HG03575 (cell line): ENCODE data around the gene RPL7L1.
"Not testable (repeated sequence)": the region's sequence is repeated elsewhere in the genome, so short reads cannot be mapped to it uniquely, and the experiment has no call there.

Source experiments
- ATAC-seq: cut with Tn5 transposase; IDR thresholded peaks from one replicate; pipeline ENCODE4 v1.9.1; 2021; ENCODE audit not compliant: unreplicated experiment, insufficient number of reproducible peaks, low FRiP score; ENCODE audit errors: extremely low read depth

Gene RPL7L1

DNA sequence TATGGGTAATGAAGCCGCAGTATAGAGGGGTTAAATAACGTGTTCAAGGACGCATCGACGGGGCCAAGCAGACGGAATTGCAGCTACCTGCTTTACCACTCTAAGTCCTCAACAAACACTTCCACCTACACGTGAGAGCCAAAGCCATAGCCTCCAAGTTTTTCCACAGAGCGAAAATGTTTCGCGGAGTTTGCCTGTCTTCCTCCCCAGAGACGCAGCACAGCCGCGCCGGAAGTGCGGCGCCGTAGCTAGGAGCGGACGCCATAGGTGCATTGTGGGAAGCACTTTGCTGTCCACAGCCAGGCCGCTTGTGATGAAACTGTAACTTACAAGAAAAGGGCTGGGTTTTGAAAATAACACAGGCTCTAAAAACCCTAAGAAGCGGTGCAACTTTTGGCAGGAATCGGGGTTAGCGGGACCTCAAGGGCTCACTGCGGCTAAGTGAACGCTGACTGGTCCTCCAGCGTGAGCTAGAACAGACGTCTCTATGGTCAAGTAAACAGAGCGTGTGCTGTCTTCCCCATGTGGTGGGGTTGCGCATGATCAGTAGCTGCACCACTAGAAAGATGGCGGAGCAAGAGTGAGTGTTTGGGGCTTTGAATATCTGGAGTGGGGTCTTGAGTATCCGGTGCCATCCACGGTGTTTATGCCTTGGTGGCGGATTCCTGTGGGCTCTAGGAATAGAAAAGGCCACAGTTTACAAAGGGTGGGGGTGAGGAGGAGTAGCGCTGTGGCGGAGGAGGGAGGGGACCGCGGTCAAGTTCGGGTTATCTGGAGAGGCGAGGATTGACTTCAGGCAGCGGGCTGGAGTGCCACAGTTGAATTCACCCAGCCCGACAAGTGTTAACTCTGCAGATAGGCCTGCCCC lies at the start of gene RPL7L1:
TSS of gene RPL7L1 (plus strand) at position 245 of the 868 bp plus-strand sequence. CDS start at position 540, 295 bp downstream.
- peak; percentile 41 for ATAC-seq

DNA sequence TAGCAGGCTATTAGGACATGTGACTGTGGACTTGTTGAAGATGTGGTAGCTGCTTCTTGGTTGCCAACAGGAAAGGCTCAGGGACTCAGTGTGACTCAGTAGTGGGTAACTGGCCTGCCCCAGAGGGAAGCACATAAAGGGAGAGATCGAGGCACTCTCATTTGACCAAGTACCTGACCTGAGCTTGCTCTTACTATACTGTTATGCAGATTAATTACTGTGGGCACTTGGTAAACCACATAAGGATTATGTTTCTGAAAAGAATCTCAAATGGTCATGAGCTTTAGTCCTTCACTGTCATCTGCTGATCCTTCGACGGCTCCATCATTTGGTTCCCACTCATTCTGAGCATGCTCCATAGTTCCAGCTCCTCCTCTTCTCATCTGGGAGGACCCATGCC lies 48.2 kb upstream of the RPL7L1 start:
- no peak for ATAC-seq

DNA sequence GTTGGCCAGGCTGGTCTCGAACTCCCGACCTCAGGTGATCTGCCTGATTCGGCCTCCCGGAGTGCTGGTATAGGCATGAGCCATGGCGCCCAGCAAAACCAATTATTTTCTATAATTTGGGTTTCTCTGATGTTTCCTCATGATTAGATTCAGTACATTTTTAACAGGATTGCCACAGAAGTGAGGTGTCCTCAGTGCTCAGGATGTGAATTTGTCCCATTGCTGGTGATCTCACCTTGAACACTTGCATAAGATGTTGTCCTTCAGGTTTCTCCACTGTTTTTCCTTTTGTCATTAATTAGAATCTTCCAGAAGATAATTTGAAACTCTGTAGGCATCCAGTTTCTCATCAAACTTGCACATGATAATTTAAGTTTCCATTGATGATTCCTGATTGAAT lies 45.4 kb upstream of the RPL7L1 start:
- ATAC-seq: no peak

DNA sequence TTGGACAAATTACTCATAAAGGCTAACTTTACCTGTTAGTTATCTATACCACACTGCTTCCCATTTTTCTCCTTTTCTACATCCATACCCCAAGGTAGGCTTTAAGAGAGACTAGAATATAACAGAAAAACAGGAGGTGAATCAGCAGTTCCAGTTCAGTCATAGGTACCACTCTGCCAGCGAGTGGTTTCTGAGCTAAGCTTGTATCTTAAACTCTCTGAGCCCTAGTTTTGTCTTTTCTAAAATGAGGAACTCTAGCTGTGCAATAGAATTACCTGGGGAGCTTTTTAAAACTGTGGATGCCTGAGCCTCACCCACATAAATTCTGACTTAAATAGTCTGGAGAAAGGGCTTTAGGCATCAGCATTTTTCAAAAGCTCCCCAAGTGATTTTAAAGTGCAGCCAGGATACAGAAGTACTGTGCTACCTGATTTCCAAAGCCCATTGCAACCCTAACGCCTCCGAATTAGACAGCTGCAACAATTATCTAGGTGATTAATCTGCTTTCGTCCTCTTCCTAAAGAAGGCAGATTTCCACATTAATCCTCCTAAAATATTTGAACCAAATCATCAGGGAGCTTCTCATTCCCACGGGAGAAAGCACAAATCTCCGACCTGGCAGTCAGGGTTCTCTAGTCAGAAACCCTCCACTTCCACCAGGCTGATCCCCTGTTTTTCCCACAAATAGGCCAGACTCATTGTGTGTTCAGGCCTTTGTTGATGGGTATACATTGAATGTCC lies 37.4 kb upstream of the RPL7L1 start:
- ATAC-seq: no peak

DNA sequence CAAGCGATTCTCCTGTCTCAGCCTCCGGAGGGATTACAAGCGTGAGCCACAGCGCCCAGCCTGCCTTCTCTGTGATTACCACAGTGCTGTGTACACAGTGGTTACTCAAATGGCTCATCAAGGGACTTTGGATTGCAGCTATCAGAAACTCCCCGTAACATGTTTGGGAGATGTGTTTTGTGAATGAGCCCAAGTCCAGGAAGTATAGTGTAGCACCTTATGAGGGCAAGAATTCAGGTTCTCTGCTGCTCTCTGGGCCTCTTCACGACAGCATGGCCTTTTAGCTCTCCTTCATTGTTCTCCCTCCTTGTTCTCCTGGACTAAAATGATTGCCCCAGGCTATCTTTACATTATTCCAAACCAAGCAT lies 34.1 kb upstream of the RPL7L1 start:
- no peak for ATAC-seq

DNA sequence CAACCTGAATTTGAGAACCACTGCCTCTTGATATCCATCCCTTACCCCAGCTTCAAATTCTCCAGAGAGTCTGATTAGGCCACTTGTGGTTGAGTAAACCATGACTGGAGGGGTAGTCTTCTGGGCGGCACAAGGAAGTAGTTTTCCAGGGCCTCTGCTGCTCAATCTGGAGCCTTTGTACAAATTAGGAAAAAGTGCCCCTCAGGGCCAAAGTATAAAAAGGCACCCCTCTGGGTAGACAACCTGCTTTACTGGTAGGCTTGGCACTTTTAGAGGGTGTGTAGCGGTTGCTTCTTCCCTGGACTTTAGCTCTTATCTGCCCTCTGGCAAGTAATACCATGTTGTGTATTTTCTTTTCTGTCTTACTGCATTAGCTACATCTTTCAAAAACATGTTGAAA lies 32.9 kb upstream of the RPL7L1 start:
- ATAC-seq: no peak

DNA sequence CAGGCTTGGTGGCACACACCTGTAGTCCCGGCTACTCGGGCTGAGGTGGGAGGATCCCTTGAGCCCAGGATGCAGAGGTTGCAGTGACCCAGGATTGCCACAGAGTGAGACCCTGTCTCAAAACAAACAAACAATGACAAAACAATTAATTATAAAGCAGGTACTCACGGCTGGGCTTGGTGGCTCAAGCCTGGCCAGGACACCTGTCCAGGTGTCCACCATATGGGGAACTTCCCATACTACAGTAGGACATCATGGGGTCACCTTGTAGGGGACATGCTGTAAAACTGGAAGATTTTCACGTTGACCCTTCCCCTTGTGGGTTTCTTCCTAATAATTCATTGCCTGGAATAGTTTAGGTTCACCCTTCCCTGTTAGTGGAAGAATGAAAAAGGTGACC lies 30.7 kb upstream of the RPL7L1 start:
- ATAC-seq: no peak

DNA sequence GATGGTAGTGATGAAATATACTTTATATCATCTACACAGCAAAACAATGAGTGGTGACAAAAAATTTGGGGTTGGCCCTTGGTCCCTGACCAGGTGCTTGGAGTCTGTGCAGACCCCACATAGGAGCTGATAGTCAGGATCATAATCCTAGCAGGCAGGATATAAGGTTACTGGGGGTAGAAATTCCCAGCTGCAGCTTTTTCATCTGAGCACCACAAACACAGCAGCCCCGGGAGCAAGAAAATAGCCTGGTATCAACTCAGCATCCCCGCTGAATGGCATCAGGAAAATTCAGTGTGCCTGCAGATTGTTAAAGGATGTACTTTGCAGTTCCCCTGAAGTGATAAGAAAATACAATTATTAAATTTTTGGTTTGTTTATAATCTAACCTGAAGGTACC lies 27.8 kb upstream of the RPL7L1 start:
- no peak for ATAC-seq

DNA sequence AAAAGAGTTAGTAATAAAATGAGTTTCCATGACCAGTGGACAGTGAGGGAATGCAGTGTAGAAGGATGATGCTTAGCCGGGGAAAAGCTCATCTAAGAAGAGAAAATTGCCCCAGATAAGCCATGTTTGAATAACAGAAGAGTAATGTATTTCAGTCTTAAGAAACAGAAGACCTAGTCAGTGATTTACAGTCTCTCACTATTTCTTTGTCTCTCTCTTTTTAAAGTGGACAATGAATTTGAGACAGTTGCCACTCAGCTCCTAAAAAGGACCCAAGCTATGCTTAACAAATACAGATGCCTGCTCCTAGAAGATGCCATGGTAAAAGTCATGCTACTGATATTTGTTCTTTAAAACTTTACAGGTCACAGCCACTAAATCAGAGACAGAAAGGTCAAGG lies 19.4 kb upstream of the RPL7L1 start:
- no peak for ATAC-seq

DNA sequence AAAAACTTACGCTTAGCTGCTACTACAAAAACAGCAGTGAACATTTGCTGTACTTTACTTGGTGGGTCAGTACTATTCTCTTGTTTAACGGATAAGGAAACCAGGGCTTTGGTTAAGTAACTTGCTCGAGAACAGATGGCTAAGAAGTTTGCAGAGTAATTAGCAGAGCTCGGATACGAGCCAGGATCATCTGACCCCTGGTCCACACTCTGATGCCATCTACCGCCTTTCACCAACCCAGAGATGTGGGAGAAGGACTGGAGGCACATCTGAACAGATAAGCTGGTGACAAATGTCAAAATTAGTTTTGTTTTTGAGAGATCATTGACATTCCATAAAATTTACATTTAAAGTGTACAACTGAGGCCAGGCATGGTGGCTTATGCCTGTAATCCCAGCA lies 18.9 kb upstream of the RPL7L1 start:
- no peak for ATAC-seq

DNA sequence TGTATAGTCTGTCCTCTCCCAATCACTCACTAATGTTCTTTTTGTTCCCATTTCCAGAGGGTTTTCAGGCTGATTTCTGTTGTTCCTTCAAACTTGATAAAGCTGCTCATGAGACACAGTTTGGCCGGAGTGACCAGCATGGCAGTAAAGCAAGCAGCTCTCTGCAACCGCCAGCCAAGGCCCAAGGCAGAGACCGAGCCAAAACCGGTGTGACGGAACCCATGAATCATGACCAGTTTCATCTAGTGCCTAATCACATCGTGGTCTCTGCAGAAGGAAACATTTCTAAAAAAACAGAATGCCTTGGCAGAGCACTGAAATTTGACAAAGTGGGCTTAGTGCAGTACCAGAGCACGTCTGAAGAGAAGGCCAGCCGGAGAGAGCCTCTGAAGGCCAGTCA lies 14.8 kb upstream of the RPL7L1 start:
- no peak for ATAC-seq

DNA sequence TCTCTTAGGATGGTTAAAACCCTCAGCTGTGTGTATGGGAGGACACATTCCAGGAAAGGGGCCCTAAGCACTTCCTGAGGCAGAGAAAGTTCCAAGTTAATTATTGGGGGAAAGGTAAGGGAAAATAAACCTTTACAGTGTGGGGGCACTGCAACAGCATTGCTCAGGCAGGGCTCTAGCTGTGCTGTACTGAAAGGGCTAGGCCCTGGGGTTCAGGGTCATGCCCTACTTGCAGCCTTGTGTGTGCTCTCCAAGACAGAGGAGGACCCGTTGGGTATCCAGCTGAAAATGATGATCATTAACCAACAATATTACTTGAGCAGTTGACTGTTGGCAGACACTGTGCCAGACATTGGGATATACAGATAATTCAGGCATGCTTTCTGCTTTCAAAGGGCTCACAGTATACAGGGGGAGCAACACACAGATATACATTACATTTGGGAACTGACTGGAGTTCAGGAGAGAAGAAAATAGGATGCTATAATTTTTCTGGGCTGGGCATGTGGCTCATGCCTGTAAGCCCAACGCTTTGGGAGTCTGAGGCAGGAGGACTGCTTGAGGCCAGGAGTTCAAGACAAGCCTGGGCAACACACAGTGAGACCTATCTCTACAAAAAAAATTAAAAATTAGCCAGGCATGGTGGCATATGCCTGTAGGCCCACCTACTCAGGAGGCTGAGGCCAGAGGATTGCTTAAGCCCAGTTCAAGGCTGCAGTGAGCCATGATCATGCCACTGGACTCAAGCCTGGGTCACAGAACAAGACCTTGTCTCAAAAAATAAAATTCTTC lies 9.1 kb upstream of the RPL7L1 start:
- no peak for ATAC-seq

DNA sequence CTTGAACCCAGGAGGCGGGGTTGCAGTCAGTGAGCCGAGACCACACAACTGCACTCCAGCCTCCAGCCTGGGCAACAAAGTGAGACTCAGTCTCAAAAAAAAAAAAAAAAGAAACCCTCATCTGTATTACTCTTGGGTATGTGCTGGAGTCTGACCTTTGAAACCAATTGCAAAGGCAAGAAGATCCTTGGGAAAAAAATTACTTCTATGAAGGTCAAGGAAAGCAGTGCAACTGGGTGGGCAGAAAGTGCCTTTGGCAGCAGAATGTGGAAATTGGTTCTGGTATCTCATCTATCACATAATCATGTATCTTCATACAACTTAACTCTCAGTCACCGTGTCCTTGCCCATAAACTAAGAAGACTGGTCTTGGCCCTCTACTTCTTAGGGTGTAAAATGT lies 7.7 kb upstream of the RPL7L1 start:
- ATAC-seq: no peak

DNA sequence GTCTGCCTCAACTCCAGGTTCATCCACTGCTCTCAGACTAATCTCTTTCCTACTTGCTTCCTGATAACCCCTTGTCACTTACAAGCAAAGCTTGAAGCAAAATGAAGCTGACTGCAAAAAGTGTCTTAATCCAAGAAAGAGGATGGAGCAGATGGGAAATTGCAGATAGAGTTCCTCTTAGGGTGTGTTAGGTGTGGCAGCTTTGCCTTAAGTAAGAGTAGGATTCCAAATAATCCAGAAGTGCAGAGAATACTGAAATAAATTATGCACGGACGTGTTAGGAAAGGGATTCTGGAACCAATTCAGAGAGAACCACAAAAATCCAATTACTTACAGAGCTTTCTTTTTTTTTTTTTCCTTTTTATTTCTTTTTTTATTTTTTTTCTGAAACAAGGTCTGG lies 6.1 kb upstream of the RPL7L1 start:
- ATAC-seq: no peak

DNA sequence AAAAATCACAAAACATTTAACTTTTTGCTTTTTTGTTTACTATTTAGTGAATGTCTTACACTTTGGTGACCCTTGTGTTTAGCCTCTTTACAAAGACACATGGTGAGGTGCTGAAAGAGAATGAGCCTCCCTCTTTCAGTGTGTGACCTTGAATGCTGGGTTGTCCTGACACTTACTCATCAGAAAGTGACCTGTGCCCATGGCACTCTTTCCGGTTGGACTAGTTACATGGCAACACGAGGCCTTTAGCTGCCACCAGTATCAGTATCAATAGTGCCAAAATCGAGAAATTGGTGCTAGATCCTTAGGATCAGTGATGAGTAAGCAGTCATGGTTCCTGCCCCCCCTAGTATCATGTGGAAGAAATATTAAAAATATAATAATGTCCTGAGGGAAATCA lies 1.7 kb upstream of the RPL7L1 start:
- ATAC-seq: no peak

DNA sequence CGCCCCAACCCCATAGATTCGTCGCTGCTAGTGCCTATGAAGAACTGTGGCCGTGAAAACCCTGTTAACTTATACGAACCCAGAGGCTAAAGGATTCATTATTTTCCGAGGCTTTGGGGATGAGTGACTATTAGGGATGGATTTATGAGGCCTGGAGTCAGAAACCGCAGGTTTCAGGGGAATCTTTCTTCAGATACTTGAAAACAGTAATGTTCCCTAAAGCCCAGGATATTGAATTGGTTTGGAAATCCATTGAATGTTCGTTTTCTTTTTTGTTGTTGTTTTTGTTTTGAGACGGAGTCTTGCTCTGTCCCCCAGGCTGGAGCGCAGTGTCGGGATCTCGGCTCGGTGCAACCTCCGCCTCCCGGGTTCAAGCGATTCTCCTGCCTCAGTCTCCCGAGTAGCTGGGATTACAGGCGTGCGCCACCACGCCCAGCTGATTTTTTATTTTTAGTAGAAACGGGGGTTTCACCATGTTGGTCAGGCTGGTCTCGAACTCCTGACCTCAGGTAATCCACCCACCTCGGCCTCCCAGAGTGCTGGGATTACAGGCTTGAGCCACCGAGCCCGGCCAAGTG lies 913 bp downstream of the RPL7L1 start:
- not testable (repeated sequence) for ATAC-seq

DNA sequence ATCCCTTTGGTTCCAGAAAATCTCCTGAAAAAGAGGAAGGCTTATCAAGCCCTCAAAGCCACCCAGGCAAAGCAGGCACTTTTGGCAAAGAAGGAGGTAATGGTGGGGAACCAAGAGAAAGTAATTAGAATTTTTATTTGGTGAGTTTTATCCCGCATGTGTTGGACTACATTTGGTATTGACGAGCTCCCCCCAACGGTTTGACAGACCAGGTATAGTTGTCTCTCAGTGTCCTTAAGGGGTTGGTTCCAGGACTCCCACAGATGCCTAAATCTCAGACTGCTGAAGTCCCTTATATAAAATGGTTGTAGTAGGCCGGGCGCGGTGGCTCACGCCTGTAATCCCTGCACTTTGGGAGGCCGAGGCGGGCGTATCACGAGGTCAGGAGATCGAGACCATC lies 1.5 kb downstream of the RPL7L1 start:
- not testable (repeated sequence) for ATAC-seq

DNA sequence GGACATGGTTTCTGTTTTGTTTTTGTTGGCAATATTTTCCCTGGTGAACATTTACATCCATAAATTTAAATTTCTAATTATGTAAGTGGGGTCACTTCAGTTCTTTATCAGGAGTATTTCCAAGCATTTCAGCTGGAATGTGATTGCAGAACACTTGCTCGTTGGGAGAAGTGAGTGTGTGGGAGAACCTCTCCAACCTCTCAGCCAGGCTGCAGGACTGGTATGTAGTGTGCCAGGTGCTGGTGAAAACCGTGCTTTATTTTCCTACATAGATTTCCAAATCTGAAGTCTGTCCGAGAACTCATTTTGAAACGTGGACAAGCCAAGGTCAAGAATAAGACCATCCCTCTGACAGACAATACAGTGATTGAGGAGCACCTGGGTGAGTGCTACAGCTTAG lies 6.3 kb downstream of the RPL7L1 start:
- no peak for ATAC-seq

DNA sequence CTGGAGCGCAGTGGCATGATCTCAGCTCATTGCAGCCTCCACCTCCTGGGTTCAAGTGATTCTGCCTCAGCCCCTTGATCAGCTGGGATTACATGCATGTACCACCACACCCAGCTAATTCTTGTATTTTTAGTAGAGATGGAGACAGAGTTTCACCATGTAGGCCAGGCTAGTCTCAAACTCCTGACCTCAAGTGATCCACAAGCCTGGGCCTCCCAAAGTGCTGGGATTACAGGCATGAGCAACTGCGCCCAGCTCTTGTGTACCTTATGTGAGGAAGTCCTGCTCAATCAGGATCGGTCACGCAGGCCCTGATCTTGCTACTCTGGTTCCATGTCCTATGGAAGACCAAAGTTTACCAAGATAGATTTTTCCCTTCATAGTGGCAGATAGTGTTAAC lies 8.8 kb downstream of the RPL7L1 start:
- ATAC-seq: not testable (repeated sequence)
